Neuronal stem cell (in vitro differentiated cells): ENCODE results near the gene ADPGK.

Experiments
- DNase-seq: peaks from one replicate; pipeline ENCODE4 v3.0.0-alpha.2; 2013; ENCODE audit warnings: low spot score
- H2AFZ ChIP-seq: one replicate; pipeline ENCODE4 v1.6.1; 2013; ENCODE audit warnings: mild to moderate bottlenecking, low read length, inconsistent platforms
- H2AK5ac ChIP-seq: 2 replicates; pipeline ENCODE4 v1.6.1; 2013; ENCODE audit warnings: low read depth, mild to moderate bottlenecking, inconsistent platforms, low read length, moderate library complexity, mixed read lengths
- H2BK120ac ChIP-seq: 2 replicates; pipeline ENCODE4 v1.6.1; 2013; ENCODE audit warnings: low read depth, mild to moderate bottlenecking, inconsistent platforms, low read length, moderate library complexity, mixed read lengths
- H2BK12ac ChIP-seq: one replicate; pipeline ENCODE4 v1.6.1; 2013; ENCODE audit warnings: low read length, inconsistent platforms
- H2BK15ac ChIP-seq: 2 replicates; pipeline ENCODE4 v1.6.1; 2013; ENCODE audit warnings: mild to moderate bottlenecking, low read length, inconsistent platforms, mixed read lengths
- H2BK5ac ChIP-seq: one replicate; pipeline ENCODE4 v1.6.1; 2013; ENCODE audit warnings: inconsistent platforms, mild to moderate bottlenecking, low read length, moderate library complexity
- H3K14ac ChIP-seq: one replicate; pipeline ENCODE4 v1.6.1; 2013; ENCODE audit warnings: low read length, inconsistent platforms
- H3K18ac ChIP-seq: 2 replicates; pipeline ENCODE4 v1.6.1; 2013; ENCODE audit warnings: low read length, inconsistent platforms
- H3K23ac ChIP-seq: 2 replicates; pipeline ENCODE4 v1.6.1; 2013; ENCODE audit warnings: low read depth, mild to moderate bottlenecking, mixed read lengths, low read length, inconsistent platforms; ENCODE audit not compliant: poor library complexity
- H3K27ac ChIP-seq: replicated peaks from 3 replicates; pipeline ENCODE4 v1.5.1; 2013; ENCODE audit warnings: low read length, inconsistent platforms
- H3K27me3 ChIP-seq, 3 experiments: 2 replicates each; pipeline ENCODE4 v1.6.1; 2013; ENCODE audit warnings: low read length in 3 of 3, mild to moderate bottlenecking in 2 of 3, inconsistent platforms in 1 of 3, low read depth in 1 of 3, mixed read lengths in 1 of 3, moderate library complexity in 1 of 3; ENCODE audit not compliant: control insufficient read depth in 3 of 3, insufficient read depth in 3 of 3
- H3K36me3 ChIP-seq, 2 donors: replicated peaks in 1 of 2; 2 replicates each; pipeline ENCODE4 v1.6.1; 2013; ENCODE audit warnings: low read length in 2 of 2; ENCODE audit not compliant: control insufficient read depth in 2 of 2, insufficient read depth in 2 of 2
- H3K4ac ChIP-seq: 2 replicates; pipeline ENCODE4 v1.6.1; 2013; ENCODE audit warnings: inconsistent platforms, mild to moderate bottlenecking, low read length, moderate library complexity
- H3K4me1 ChIP-seq, 2 donors: 1 replicate in 1 of 2; 2 replicates in 1 of 2; pipeline ENCODE4 v1.6.1; 2013; ENCODE audit warnings: low read length in 2 of 2, low read depth in 1 of 2; ENCODE audit not compliant: control insufficient read depth in 2 of 2, insufficient read depth in 1 of 2
- H3K4me2 ChIP-seq: one replicate; pipeline ENCODE4 v1.6.1; 2013; ENCODE audit warnings: mild to moderate bottlenecking, low read length, inconsistent platforms; ENCODE audit not compliant: insufficient read depth, poor library complexity, severe bottlenecking
- H3K4me3 ChIP-seq, 2 donors: 2 replicates each; pipeline ENCODE4 v1.5.1; 2013; ENCODE audit warnings: low read length in 2 of 2, mild to moderate bottlenecking in 2 of 2, inconsistent platforms in 1 of 2, moderate library complexity in 1 of 2
- H3K79me1 ChIP-seq: one replicate; pipeline ENCODE4 v1.6.1; 2013; ENCODE audit warnings: low read depth, mild to moderate bottlenecking, inconsistent platforms, low read length, moderate library complexity
- H3K9ac ChIP-seq: one replicate; pipeline ENCODE4 v1.6.1; 2013; ENCODE audit warnings: mild to moderate bottlenecking, low read depth, low read length, inconsistent platforms; ENCODE audit not compliant: poor library complexity
- H3K9me3 ChIP-seq, 2 donors: replicated peaks in 1 of 2; 2 replicates each; pipeline versions ENCODE3 to v1.6.1; 2013; ENCODE audit warnings: low read length in 2 of 2, mild to moderate bottlenecking in 2 of 2, inconsistent platforms in 1 of 2, low read depth in 1 of 2, mixed read lengths in 1 of 2, moderate library complexity in 1 of 2; ENCODE audit not compliant: control insufficient read depth in 2 of 2, insufficient read depth in 1 of 2
- H4K8ac ChIP-seq: one replicate; pipeline ENCODE4 v1.6.1; 2013; ENCODE audit warnings: low read depth, mild to moderate bottlenecking, inconsistent platforms, low read length, moderate library complexity
- H4K91ac ChIP-seq: one replicate; pipeline ENCODE4 v1.6.1; 2013; ENCODE audit warnings: low read length, low read depth, mild to moderate bottlenecking, inconsistent platforms; ENCODE audit not compliant: poor library complexity
- WGBS, 2 donors: extraction: QIAGEN DNeasy Blood & Tissue Kit; methylation state at CpG; one replicate each; pipeline ENCODE4 v1.1.7; 2013; ENCODE audit warnings: missing lambda C conversion rate in 2 of 2, mixed read lengths in 1 of 2; ENCODE audit not compliant: insufficient read length in 2 of 2, insufficient replicate concordance in 1 of 2; ENCODE audit errors: extremely low coverage in 2 of 2; 5-methylcytosine and 5-hydroxymethylcytosine counted together

ADPGK gene

DNA sequence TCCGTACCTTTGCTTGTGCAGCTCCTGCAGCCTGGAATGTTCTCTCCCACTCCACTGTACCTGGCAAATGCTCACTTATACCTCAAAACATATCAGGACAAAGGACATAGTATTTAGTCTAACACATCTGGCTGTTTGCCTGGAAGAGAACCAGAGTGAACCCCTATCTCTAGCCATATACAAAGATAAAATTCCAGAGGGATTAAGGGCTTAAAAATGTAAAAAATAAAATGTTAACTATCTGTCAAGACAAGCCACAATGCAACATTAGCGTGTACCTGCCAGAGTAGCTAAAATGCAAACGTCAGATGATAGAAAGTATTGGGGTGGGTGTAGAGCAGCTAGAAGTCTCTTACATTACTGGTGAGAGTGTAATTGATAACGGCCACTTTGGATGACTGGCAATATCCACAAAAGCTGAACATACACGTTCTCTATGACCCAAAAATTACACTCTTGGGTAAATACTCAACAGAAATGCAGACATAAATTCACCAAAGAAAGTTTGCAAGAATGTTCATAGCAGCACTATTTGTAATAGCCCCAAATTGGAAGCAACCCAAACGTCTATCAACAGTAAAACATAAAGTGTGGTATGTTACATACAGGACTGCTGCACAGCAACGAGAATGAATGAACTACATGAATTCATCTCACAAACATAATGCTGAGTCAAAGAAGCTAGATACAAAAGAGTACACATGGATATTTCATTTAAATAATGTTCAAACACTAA, 18.2 kb upstream of the ADPGK start:
- no peak overlapping the region for H3K9ac ChIP-seq
- H3K27me3 ChIP-seq = peaks cover 0 to 5% (median 0%) of the 10 kb centered on the region in 3 experiments
- H2BK5ac ChIP-seq = no peak overlapping the region
- H3K9me3 ChIP-seq = peaks cover 0 to 3% of the 10 kb centered on the region in 2 donors
- no peak overlapping the region for H3K27ac ChIP-seq
- H3K4me1 ChIP-seq = peaks cover 3 to 5% of the 10 kb centered on the region in 2 donors
- no peak overlapping the region for H2AFZ ChIP-seq
- H2AK5ac ChIP-seq = no peak overlapping the region
- H3K36me3 ChIP-seq = no peaks in the 10 kb centered on the region
- no peak overlapping the region for H3K23ac ChIP-seq
- H2BK12ac ChIP-seq = no peak overlapping the region
- no peaks in the 10 kb centered on the region for H3K79me1 ChIP-seq
- H3K14ac ChIP-seq = no peak overlapping the region
- no peak for DNase-seq
- H4K8ac ChIP-seq = no peak overlapping the region
- H2BK120ac ChIP-seq = no peak overlapping the region
- H4K91ac ChIP-seq = no peak overlapping the region
- H3K4me2 ChIP-seq = no peak overlapping the region
- WGBS, 2 donors = no CpG with 5 or more reads among the region's 7 CpGs
- H2BK15ac ChIP-seq = no peak overlapping the region
- no peak overlapping the region for H3K4ac ChIP-seq
- no peak overlapping the region for H3K4me3 ChIP-seq
- H3K18ac ChIP-seq = no peak overlapping the region

- no CpG with 5 or more reads among the region's 8 CpGs for WGBS, 2 donors
- DNase-seq = no peak
- H3K4me3 ChIP-seq = no peak overlapping the region
These were observed 17.4 kb upstream of the ADPGK start for GRCh38 chr15:72800833-72801481.

DNA sequence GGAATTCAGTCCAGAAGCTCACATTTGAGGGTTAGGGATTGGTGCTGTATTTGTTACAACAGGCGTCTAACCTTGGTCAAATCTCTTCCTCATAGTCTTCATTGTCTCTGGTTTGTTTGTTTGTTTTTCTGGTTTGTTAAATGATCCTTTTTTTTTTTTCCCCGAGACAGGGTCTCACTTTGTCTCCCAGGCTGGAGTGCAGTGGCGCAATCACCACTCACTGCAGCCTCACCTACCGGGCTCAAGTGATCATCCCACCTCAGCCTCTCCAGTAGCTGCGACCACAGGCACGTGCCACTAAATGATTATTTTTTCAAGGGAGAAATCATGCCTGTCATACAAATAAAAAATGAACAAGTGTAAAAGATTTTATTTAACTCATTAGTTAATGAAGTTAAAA, 14.3 kb upstream of the ADPGK start:
- H3K9me3 ChIP-seq = no peaks in the 10 kb centered on the region
- no peak overlapping the region for H3K27ac ChIP-seq
- peaks cover 0 to 9% (median 3%) of the 10 kb centered on the region in 3 experiments for H3K27me3 ChIP-seq
- H2AK5ac ChIP-seq = no peak overlapping the region
- peaks cover 4 to 5% of the 10 kb centered on the region in 2 donors for H3K4me1 ChIP-seq
- no peak overlapping the region for H3K18ac ChIP-seq
- no peak for DNase-seq
- no peaks in the 10 kb centered on the region for H3K79me1 ChIP-seq
- H4K8ac ChIP-seq = no peak overlapping the region
- WGBS, 2 donors = no CpG with 5 or more reads among the region's 6 CpGs
- no peak overlapping the region for H3K4ac ChIP-seq
- no peak overlapping the region for H3K23ac ChIP-seq
- H3K36me3 ChIP-seq = no peaks in the 10 kb centered on the region
- no peak overlapping the region for H2BK12ac ChIP-seq
- no peak overlapping the region for H2BK120ac ChIP-seq
- H3K14ac ChIP-seq = no peak overlapping the region
- no peak overlapping the region for H2BK5ac ChIP-seq
- no peak overlapping the region for H2BK15ac ChIP-seq
- H3K4me2 ChIP-seq = no peak overlapping the region
- H4K91ac ChIP-seq = no peak overlapping the region
- H2AFZ ChIP-seq = no peak overlapping the region
- H3K4me3 ChIP-seq = no peak overlapping the region
- no peak overlapping the region for H3K9ac ChIP-seq

More at GRCh38 chr15:72800833-72801481, 17.4 kb upstream of the ADPGK start:
- no peak overlapping the region for H2BK5ac ChIP-seq
- no peak overlapping the region for H3K4ac ChIP-seq
- no peak overlapping the region for H3K14ac ChIP-seq
- H3K9me3 ChIP-seq = peaks cover 0 to 3% of the 10 kb centered on the region in 2 donors
- H3K18ac ChIP-seq = no peak overlapping the region
- no peak overlapping the region for H4K91ac ChIP-seq
- no peak overlapping the region for H3K9ac ChIP-seq
- H3K27ac ChIP-seq = no peak overlapping the region
- no peak overlapping the region for H2BK120ac ChIP-seq
- H3K79me1 ChIP-seq = no peaks in the 10 kb centered on the region
- H3K23ac ChIP-seq = no peak overlapping the region
- H2AFZ ChIP-seq = peak overlapping the region; percentile 21
- no peak overlapping the region for H2BK15ac ChIP-seq
- no peak overlapping the region for H2BK12ac ChIP-seq
- H2AK5ac ChIP-seq = no peak overlapping the region
- peaks cover 5 to 6% of the 10 kb centered on the region in 2 donors for H3K4me1 ChIP-seq
- H3K4me2 ChIP-seq = no peak overlapping the region
- peaks cover 0 to 5% (median 3%) of the 10 kb centered on the region in 3 experiments for H3K27me3 ChIP-seq
- H3K36me3 ChIP-seq = no peaks in the 10 kb centered on the region
- H4K8ac ChIP-seq = no peak overlapping the region

DNA sequence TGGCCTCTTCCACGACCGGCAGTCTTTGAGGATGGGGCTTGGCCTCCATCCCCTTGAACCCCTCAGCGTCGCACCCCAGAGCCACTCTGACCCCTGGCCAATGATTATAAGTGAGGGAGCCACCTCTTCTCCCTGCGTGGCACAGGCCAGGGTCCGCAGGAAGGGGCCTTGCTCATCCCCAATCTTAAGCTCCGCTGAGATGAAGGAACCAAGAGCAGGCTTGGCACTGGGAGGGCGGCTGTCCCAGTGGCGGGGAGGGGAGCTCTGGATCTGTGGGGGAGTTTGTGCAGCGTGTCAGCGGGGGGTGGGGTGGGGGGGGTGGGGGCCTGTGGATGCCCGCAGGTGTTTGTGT, 13.8 kb upstream of the ADPGK start:
- Histone ChIP-seq H2AK5ac (peak overlapping the region; percentile 59), H2BK120ac (no peak overlapping the region), H3K27ac (no peak overlapping the region), H3K9ac (peak overlapping the region; percentile 9), H3K4me1 (peaks cover 4 to 5% of the 10 kb centered on the region in 2 donors), H3K79me1 (no peaks in the 10 kb centered on the region), H2AFZ (peak overlapping the region; percentile 92), H3K18ac (peak overlapping the region; percentile 4), H3K27me3 (peaks cover 0 to 9% (median 3%) of the 10 kb centered on the region in 3 experiments), H3K9me3 (no peaks in the 10 kb centered on the region), H3K36me3 (no peaks in the 10 kb centered on the region), H3K4me2 (peak overlapping the region; percentile 71), H4K91ac (no peak overlapping the region), H2BK5ac (peak overlapping the region; percentile 46), H3K23ac (peak overlapping the region; percentile 34), H3K4ac (no peak overlapping the region), H3K14ac (peak overlapping the region; percentile 85), H3K4me3 (peak overlapping the region; percentile 47 to 80), H2BK12ac (no peak overlapping the region), H2BK15ac (peak overlapping the region; percentile 10), H4K8ac (no peak overlapping the region)
- DNase-seq = no peak
- no CpG with 5 or more reads among the region's 12 CpGs for WGBS, 2 donors
